LNCAP (cell line): Measurements from ENCODE around the gene C5AR1.

ENCODE experiments used
- TF ChIP-seq, protein P1 (sequence below): fragments of 450-650 bp; IDR thresholded peaks from 2 replicates; pipeline ENCODE4 v1.5.1; 2017; ENCODE audit warnings: mild to moderate bottlenecking

Gene C5AR1

DNA sequence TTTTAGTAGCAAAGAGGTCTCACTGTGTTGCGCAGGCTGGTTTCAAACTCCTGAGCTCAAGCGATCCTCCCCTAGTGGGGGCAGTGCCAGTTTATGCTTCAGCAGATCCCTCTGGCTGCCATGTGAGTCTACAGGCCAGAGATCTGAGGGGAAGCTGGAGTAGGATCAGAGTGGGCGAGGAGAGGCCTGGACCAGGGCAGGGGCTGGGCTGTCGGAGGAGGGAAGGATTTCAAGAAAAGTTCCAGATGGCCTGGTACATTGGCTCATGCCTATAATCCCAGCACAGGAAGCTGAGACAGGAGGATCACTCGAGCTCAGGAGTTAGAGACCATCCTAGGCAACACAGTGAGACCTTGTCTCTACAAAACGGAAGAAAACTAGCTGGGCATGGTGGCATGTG is 49.3 kb downstream of the C5AR1 start:
- TF ChIP-seq, protein P1, sequence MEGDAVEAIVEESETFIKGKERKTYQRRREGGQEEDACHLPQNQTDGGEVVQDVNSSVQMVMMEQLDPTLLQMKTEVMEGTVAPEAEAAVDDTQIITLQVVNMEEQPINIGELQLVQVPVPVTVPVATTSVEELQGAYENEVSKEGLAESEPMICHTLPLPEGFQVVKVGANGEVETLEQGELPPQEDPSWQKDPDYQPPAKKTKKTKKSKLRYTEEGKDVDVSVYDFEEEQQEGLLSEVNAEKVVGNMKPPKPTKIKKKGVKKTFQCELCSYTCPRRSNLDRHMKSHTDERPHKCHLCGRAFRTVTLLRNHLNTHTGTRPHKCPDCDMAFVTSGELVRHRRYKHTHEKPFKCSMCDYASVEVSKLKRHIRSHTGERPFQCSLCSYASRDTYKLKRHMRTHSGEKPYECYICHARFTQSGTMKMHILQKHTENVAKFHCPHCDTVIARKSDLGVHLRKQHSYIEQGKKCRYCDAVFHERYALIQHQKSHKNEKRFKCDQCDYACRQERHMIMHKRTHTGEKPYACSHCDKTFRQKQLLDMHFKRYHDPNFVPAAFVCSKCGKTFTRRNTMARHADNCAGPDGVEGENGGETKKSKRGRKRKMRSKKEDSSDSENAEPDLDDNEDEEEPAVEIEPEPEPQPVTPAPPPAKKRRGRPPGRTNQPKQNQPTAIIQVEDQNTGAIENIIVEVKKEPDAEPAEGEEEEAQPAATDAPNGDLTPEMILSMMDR, result no peak

GRCh38 chr19:47362321-47362720 is 52.7 kb downstream of the C5AR1 start:
- TF ChIP-seq, protein P1, result no peak

DNA sequence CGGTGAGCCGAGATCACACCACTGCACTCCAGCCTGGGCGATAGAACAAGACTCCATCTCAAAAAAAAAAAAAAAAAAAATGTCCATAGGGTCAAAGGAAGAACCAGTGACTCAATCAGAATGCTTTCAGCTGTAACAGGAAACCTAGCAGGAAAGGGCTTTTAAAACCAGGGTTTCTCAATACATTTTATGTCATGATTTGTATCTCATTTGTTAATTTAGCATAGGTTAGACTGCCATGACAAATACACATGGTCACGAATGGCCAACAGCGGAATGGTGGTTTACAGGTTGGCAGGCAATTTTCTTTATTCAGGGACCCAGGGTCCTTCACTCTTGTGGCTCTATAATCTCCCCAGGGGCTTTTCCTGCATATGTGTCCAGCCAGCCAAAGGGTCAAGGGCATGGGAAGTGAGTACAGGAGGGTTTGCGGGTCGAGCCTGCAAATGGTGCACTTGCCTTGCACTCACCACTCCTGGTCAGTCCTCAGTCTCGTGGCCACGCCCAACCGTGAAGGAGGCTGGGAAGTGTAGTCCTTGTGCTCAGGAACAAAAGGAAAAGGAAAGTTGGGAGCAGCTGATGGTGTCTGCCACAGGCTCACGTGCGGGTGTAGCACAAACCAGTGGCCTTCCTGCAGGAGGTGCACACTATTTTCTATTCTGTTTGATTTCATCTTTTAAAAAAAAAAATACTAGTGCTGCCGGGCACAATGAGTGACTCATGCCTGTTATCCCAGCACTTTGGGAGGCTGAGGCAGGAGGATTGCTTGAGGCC is 54.3 kb downstream of the C5AR1 start:
- TF ChIP-seq, protein P1, result no peak

DNA sequence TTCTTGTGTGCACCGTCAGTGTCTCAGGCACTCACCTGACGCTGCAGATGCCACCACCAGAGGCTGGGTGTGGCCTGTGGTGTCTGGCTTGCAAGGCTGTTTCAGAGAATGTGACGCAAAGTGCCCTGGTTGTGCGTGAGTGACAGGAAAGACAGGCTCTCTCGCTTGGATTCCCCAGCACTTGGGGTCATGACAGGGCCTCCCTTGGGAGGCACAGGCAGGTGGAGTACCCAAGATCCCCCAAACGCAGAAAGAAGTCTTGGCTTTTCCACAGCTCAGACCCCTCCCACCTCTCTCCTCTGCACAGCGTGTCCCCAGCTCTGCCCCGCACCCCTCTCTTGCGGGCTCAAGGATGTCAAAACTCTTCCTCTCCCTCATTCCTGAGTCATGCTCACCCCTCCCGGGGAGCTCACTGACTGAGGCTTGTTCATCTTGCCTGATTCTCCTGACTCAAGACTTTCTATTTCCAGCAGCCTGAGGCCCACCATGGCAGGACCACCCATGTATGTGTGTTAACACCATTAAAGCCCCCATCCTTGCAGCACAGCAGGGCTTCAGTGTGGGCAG is 60.5 kb downstream of the C5AR1 start:
- TF ChIP-seq, protein P1, result no peak

DNA sequence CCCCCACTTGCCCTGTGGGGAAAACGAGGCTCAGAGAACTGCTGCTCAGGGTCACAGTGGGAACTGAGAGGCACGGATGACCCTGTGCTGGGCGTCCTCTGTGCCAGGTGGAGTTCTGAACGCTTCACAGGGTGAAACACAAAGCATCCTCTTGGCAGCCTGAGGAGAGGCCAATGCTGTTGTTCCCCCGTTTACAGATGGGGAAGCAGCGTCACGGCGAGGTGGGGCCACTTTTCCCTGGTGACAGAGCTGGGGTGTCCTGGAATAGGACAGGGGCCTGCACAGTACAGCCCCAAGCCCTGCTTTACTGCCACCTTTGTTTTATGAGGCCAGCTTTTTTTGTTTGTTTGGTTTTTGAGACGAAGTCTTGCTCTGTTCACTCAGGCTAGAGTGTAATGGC is 61.6 kb downstream of the C5AR1 start:
- TF ChIP-seq, protein P1, result no peak
